Mesendoderm (in vitro differentiated cells): Measurements from ENCODE around the gene CASP10.

Experiments
- DNase-seq: peaks from one replicate; pipeline ENCODE4 v3.0.0; 2013
- H2AK5ac ChIP-seq: 2 replicates; pipeline ENCODE4 v1.6.1; 2013; ENCODE audit warnings: low read length, inconsistent platforms
- H2BK120ac ChIP-seq: 2 replicates; pipeline ENCODE4 v1.6.1; 2013; ENCODE audit warnings: low read depth, mild to moderate bottlenecking, low read length, moderate library complexity, mixed read lengths
- H2BK15ac ChIP-seq: replicated peaks from 2 replicates; pipeline ENCODE4 v1.6.1; 2013; ENCODE audit warnings: low read depth, mild to moderate bottlenecking, moderate library complexity
- H2BK5ac ChIP-seq: 2 replicates; pipeline ENCODE4 v1.6.1; 2013; ENCODE audit warnings: low read length, inconsistent platforms
- H3K18ac ChIP-seq: 2 replicates; pipeline ENCODE4 v1.6.1; 2013; ENCODE audit warnings: mild to moderate bottlenecking, low read length, mixed read lengths
- H3K23ac ChIP-seq: one replicate; pipeline ENCODE4 v1.6.1; 2013; ENCODE audit warnings: low read length
- H3K27ac ChIP-seq: 2 replicates; pipeline ENCODE4 v1.5.1; 2013; ENCODE audit warnings: low read depth, mild to moderate bottlenecking, inconsistent platforms, low read length, moderate library complexity
- H3K27me3 ChIP-seq: 2 replicates; pipeline ENCODE4 v1.6.1; 2013; ENCODE audit warnings: low read length, control low read depth, mild to moderate bottlenecking, inconsistent platforms; ENCODE audit not compliant: insufficient read depth, poor library complexity
- H3K36me3 ChIP-seq: 2 replicates; pipeline ENCODE4 v1.6.1; 2013; ENCODE audit warnings: low read length, inconsistent platforms; ENCODE audit not compliant: control insufficient read depth, insufficient read depth
- H3K4ac ChIP-seq: one replicate; pipeline ENCODE4 v1.6.1; 2013; ENCODE audit warnings: low read depth, mild to moderate bottlenecking, low read length, moderate library complexity
- H3K4me1 ChIP-seq: 2 replicates; pipeline ENCODE4 v1.6.1; 2013; ENCODE audit warnings: low read depth, low read length, inconsistent platforms; ENCODE audit not compliant: control insufficient read depth
- H3K4me2 ChIP-seq: 2 replicates; pipeline ENCODE4 v1.6.1; 2013; ENCODE audit warnings: low read length
- H3K4me3 ChIP-seq: 2 replicates; pipeline ENCODE4 v1.5.1; 2013; ENCODE audit warnings: mild to moderate bottlenecking, low read length
- H3K56ac ChIP-seq: one replicate; pipeline ENCODE4 v1.6.1; 2013; ENCODE audit warnings: low read length
- H3K79me1 ChIP-seq: 2 replicates; pipeline ENCODE4 v1.6.1; 2013; ENCODE audit warnings: low read length, inconsistent platforms
- H3K79me2 ChIP-seq: 2 replicates; pipeline ENCODE4 v1.6.1; 2013; ENCODE audit warnings: mild to moderate bottlenecking, low read length; ENCODE audit not compliant: control insufficient read depth, insufficient read depth
- H3K9ac ChIP-seq: 2 replicates; pipeline ENCODE4 v1.6.1; 2013; ENCODE audit warnings: low read length, inconsistent platforms
- H4K5ac ChIP-seq: one replicate; pipeline ENCODE4 v1.6.1; 2013; ENCODE audit warnings: low read length
- H4K8ac ChIP-seq: one replicate; pipeline ENCODE4 v1.6.1; 2013; ENCODE audit warnings: low read depth, mild to moderate bottlenecking, control low read depth, low read length, moderate library complexity
- WGBS: extraction: QIAGEN DNeasy Blood & Tissue Kit; methylation state at CpG from one replicate; pipeline ENCODE4 v1.1.7; 2013; ENCODE audit warnings: low lambda C conversion rate, missing lambda C conversion rate; ENCODE audit not compliant: insufficient coverage; ENCODE audit errors: extremely low coverage; 5-methylcytosine and 5-hydroxymethylcytosine counted together

The CASP10 gene

GRCh38 chr2:201186982-201187381 lies 4.0 kb downstream of the CASP10 start:
- no peak overlapping the region for H4K8ac ChIP-seq
- no peak for DNase-seq
- no peak overlapping the region for H3K18ac ChIP-seq
- H2BK15ac ChIP-seq = no peak overlapping the region
- H3K79me2 ChIP-seq = no peaks in the 10 kb centered on the region
- no CpG with 5 or more reads among the region's 5 CpGs for WGBS
- H3K4me1 ChIP-seq = peaks cover 2% of the 10 kb centered on the region
- H3K4me3 ChIP-seq = no peak overlapping the region
- H3K79me1 ChIP-seq = no peaks in the 10 kb centered on the region
- no peak overlapping the region for H3K9ac ChIP-seq
- H3K23ac ChIP-seq = no peak overlapping the region
- H3K56ac ChIP-seq = no peak overlapping the region
- H2AK5ac ChIP-seq = no peak overlapping the region
- H2BK120ac ChIP-seq = no peak overlapping the region
- no peak overlapping the region for H4K5ac ChIP-seq
- no peak overlapping the region for H3K4me2 ChIP-seq
- H2BK5ac ChIP-seq = no peak overlapping the region
- no peak overlapping the region for H3K4ac ChIP-seq
- H3K27me3 ChIP-seq = no peaks in the 10 kb centered on the region
- no peak overlapping the region for H3K27ac ChIP-seq
- no peaks in the 10 kb centered on the region for H3K36me3 ChIP-seq

- Histone ChIP-seq H4K8ac (no peak overlapping the region), H3K4me1 (peaks cover 2% of the 10 kb centered on the region), H3K27ac (no peak overlapping the region), H3K79me1 (no peaks in the 10 kb centered on the region), H3K23ac (no peak overlapping the region), H3K27me3 (no peaks in the 10 kb centered on the region), H2BK120ac (no peak overlapping the region), H3K18ac (no peak overlapping the region), H3K79me2 (no peaks in the 10 kb centered on the region), H4K5ac (no peak overlapping the region), H3K4me3 (no peak overlapping the region), H3K4ac (no peak overlapping the region), H2BK15ac (no peak overlapping the region), H3K9ac (no peak overlapping the region), H3K56ac (no peak overlapping the region), H3K36me3 (no peaks in the 10 kb centered on the region), H2AK5ac (no peak overlapping the region), H3K4me2 (no peak overlapping the region), H2BK5ac (no peak overlapping the region)
- DNase-seq = no peak
- no CpG with 5 or more reads among the region's 4 CpGs for WGBS
Observed at GRCh38 chr2:201188449-201188848, 5.5 kb downstream of the CASP10 start.

DNA sequence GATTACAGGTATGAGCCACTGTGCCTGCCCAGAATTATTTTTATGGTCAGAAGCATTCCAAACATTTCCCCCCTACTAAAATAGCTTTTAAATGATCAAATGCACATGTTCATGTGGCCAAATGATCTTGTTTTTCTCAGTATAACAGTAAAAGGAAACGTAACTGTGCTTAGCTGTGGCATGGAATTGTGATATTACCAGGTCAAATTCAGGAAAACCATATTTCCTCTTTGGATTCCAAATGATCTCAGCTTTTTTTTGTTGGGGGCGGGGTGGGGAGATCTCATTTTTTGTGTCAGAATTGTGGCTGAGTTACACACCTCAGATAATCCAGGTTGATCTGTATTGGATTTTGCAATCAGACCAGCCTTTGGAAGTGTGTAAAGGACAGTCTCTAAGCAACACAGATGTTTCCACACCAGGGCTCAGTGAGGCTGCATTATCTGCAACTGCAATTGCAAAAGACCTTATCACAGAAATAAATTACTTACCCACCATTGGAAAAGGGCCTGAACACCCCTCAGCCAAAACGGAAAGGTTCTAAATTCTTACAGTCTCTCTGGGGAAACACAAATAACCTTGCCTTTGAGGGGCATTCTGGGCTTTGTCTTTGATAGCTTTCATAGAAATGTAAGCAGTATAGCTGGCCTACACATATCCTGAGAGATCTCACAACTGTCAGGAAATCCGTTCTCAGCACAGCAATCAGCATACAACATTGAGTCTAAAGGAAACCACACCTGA lies 8.4 kb downstream of the CASP10 start:
- Histone ChIP-seq H2BK120ac (no peak overlapping the region), H3K79me2 (no peaks in the 10 kb centered on the region), H2BK5ac (no peak overlapping the region), H3K36me3 (no peaks in the 10 kb centered on the region), H2AK5ac (no peak overlapping the region), H3K4ac (no peak overlapping the region), H2BK15ac (no peak overlapping the region), H3K9ac (no peak overlapping the region), H3K18ac (no peak overlapping the region), H4K8ac (no peak overlapping the region), H3K79me1 (no peaks in the 10 kb centered on the region), H3K27me3 (no peaks in the 10 kb centered on the region), H4K5ac (no peak overlapping the region), H3K4me1 (no peaks in the 10 kb centered on the region), H3K4me2 (no peak overlapping the region), H3K56ac (no peak overlapping the region), H3K23ac (no peak overlapping the region), H3K27ac (no peak overlapping the region), H3K4me3 (no peak overlapping the region)
- DNase-seq = no peak
- no CpG with 5 or more reads among the region's 4 CpGs for WGBS

- no peak overlapping the region for H2AK5ac ChIP-seq
- H3K36me3 ChIP-seq = no peaks in the 10 kb centered on the region
- H3K79me2 ChIP-seq = no peaks in the 10 kb centered on the region
- H3K27me3 ChIP-seq = no peaks in the 10 kb centered on the region
- WGBS = no CpG with 5 or more reads among the region's 3 CpGs
- H3K4ac ChIP-seq = no peak overlapping the region
- no peak for DNase-seq
- H3K79me1 ChIP-seq = no peaks in the 10 kb centered on the region
- no peak overlapping the region for H3K27ac ChIP-seq
- H3K4me1 ChIP-seq = no peaks in the 10 kb centered on the region
- no peak overlapping the region for H2BK5ac ChIP-seq
- no peak overlapping the region for H3K56ac ChIP-seq
- no peak overlapping the region for H3K4me2 ChIP-seq
- no peak overlapping the region for H3K4me3 ChIP-seq
- H2BK15ac ChIP-seq = no peak overlapping the region
- no peak overlapping the region for H3K23ac ChIP-seq
- H3K9ac ChIP-seq = no peak overlapping the region
- H4K8ac ChIP-seq = no peak overlapping the region
- H4K5ac ChIP-seq = no peak overlapping the region
- H3K18ac ChIP-seq = no peak overlapping the region
- no peak overlapping the region for H2BK120ac ChIP-seq
Observed at GRCh38 chr2:201194097-201194496, 11.2 kb downstream of the CASP10 start.

DNA sequence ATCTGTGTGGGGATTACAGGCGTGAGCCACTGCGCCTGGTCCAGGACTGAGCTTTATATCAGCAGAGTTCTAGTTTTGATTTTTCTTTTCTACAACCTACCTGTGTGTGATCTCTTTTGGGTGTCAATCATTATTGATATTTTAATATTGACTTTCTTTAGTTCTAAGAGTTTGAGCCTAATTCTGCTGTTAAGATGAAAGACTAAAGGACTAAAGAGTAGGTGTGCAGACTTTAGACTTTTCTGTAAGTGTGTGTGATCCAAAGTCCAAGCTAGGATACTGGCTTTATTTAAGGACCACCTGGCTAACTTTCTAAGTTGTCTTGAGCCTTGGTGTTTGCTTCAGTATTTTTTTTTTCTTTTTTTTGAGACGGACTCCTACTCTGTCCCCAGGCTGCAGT lies 12.4 kb downstream of the CASP10 start:
- Histone ChIP-seq H3K9ac (no peak overlapping the region), H3K18ac (no peak overlapping the region), H4K5ac (no peak overlapping the region), H3K79me1 (no peaks in the 10 kb centered on the region), H3K27me3 (no peaks in the 10 kb centered on the region), H3K79me2 (no peaks in the 10 kb centered on the region), H2BK120ac (no peak overlapping the region), H2BK5ac (no peak overlapping the region), H2BK15ac (no peak overlapping the region), H3K4ac (no peak overlapping the region), H4K8ac (no peak overlapping the region), H3K36me3 (peaks cover 1% of the 10 kb centered on the region), H3K56ac (no peak overlapping the region), H2AK5ac (no peak overlapping the region), H3K23ac (no peak overlapping the region), H3K4me2 (no peak overlapping the region), H3K27ac (no peak overlapping the region), H3K4me3 (no peak overlapping the region), H3K4me1 (no peaks in the 10 kb centered on the region)
- no CpG with 5 or more reads among the region's 3 CpGs for WGBS
- DNase-seq = no peak

- no peaks in the 10 kb centered on the region for H3K79me2 ChIP-seq
- H2BK15ac ChIP-seq = no peak overlapping the region
- H3K4me3 ChIP-seq = no peak overlapping the region
- H3K4me2 ChIP-seq = no peak overlapping the region
- no peak overlapping the region for H3K27ac ChIP-seq
- no peak overlapping the region for H2BK120ac ChIP-seq
- H3K23ac ChIP-seq = no peak overlapping the region
- peaks cover 1% of the 10 kb centered on the region for H3K36me3 ChIP-seq
- H3K27me3 ChIP-seq = no peaks in the 10 kb centered on the region
- no peak overlapping the region for H3K9ac ChIP-seq
- H2AK5ac ChIP-seq = no peak overlapping the region
- no peak overlapping the region for H3K18ac ChIP-seq
- H3K4me1 ChIP-seq = no peaks in the 10 kb centered on the region
- no peak overlapping the region for H4K5ac ChIP-seq
- DNase-seq = no peak
- H4K8ac ChIP-seq = no peak overlapping the region
- H3K79me1 ChIP-seq = no peaks in the 10 kb centered on the region
- WGBS = no CpG with 5 or more reads among the region's 3 CpGs
- H2BK5ac ChIP-seq = no peak overlapping the region
- no peak overlapping the region for H3K56ac ChIP-seq
- H3K4ac ChIP-seq = no peak overlapping the region
Observed at GRCh38 chr2:201196003-201196402, 13.1 kb downstream of the CASP10 start.
